Measurements from ENCODE around the gene CTBP2. TPM values are rescaled to one million over a fixed set of nuclear protein-coding genes. Genes with fewer than 3 reads are reported as not detected.
"Not testable (repeated sequence)": the region's sequence is repeated elsewhere in the genome, so short reads cannot be mapped to it uniquely, and the experiment has no call there.

CTBP2 gene
- total RNA-seq, 2 experiments from 2014 or later = 0.40 TPM; not detected in 1

GRCh38 chr10:125150376-125151083 is 9.8 kb downstream of the CTBP2 start:
- H3K27me3 Mint-ChIP-seq = peaks cover 53% of the 10 kb centered on the region
- H3K36me3 Mint-ChIP-seq (ENCODE audit: low read depth); H3K4me1 Mint-ChIP-seq; DNase-seq; POLR2A ChIA-PET; H3K27ac Mint-ChIP-seq; CTCF ChIA-PET; H3K9me3 Mint-ChIP-seq; H3K4me3 Mint-ChIP-seq: not testable (repeated sequence)

GRCh38 chr10:125149680-125150047 is 10.7 kb downstream of the CTBP2 start:
- Mint-ChIP-seq H3K4me3 (no peak overlapping the region), H3K36me3 (ENCODE audit: low read depth) (no peaks in the 10 kb centered on the region), H3K27me3 (peaks cover 49% of the 10 kb centered on the region), H3K9me3 (no peaks in the 10 kb centered on the region), H3K4me1 (no peaks in the 10 kb centered on the region), H3K27ac (no peak overlapping the region)
- ChIA-PET POLR2A (no interaction called here), CTCF (no interaction called here)
- DNase-seq = no peak

GRCh38 chr10:125149036-125149679 is 11.2 kb downstream of the CTBP2 start:
- H3K27ac Mint-ChIP-seq = no peak overlapping the region
- H3K36me3 Mint-ChIP-seq (ENCODE audit: low read depth) = no peaks in the 10 kb centered on the region
- no peak for DNase-seq
- ChIA-PET POLR2A (no interaction called here), CTCF (no interaction called here)
- no peaks in the 10 kb centered on the region for H3K4me1 Mint-ChIP-seq
- peaks cover 47% of the 10 kb centered on the region for H3K27me3 Mint-ChIP-seq
- H3K9me3 Mint-ChIP-seq = no peaks in the 10 kb centered on the region
- H3K4me3 Mint-ChIP-seq = no peak overlapping the region

GRCh38 chr10:125148528-125148927 is 11.8 kb downstream of the CTBP2 start:
- ChIA-PET CTCF (no interaction called here), POLR2A (no interaction called here)
- Mint-ChIP-seq H3K9me3 (no peaks in the 10 kb centered on the region), H3K27me3 (peaks cover 48% of the 10 kb centered on the region), H3K4me1 (no peaks in the 10 kb centered on the region), H3K4me3 (no peak overlapping the region), H3K27ac (no peak overlapping the region), H3K36me3 (ENCODE audit: low read depth) (no peaks in the 10 kb centered on the region)
- DNase-seq = no peak

- H3K4me3 Mint-ChIP-seq = no peak overlapping the region
Measured at GRCh38 chr10:125147971-125148439, 12.4 kb downstream of the CTBP2 start.

GRCh38 chr10:125146791-125147579 is 13.4 kb downstream of the CTBP2 start:
- CTCF ChIA-PET = no interaction called here
- Mint-ChIP-seq H3K27ac (no peak overlapping the region), H3K4me3 (no peak overlapping the region), H3K4me1 (no peaks in the 10 kb centered on the region), H3K36me3 (ENCODE audit: low read depth) (no peaks in the 10 kb centered on the region), H3K27me3 (peaks cover 40% of the 10 kb centered on the region), H3K9me3 (no peaks in the 10 kb centered on the region)
- DNase-seq = no peak
- POLR2A ChIA-PET = no interaction called here

More at GRCh38 chr10:125147971-125148439, 12.4 kb downstream of the CTBP2 start:
- Mint-ChIP-seq H3K27ac (no peak overlapping the region), H3K9me3 (no peaks in the 10 kb centered on the region), H3K27me3 (peaks cover 45% of the 10 kb centered on the region), H3K4me1 (no peaks in the 10 kb centered on the region), H3K36me3 (ENCODE audit: low read depth) (no peaks in the 10 kb centered on the region)
- POLR2A ChIA-PET = no interaction called here
- CTCF ChIA-PET = no interaction called here
- no peak for DNase-seq

- ChIA-PET POLR2A (no interaction called here), CTCF (interaction anchor here (0.6 kb wide), 1 partner anchor 13 kb away, joined by 4 read pairs; no protein-coding TSS in a partner anchor)
- peaks cover 37% of the 10 kb centered on the region for H3K27me3 Mint-ChIP-seq
- no peak overlapping the region for H3K4me3 Mint-ChIP-seq
- no peak for DNase-seq
- H3K36me3 Mint-ChIP-seq (ENCODE audit: low read depth) = no peaks in the 10 kb centered on the region
- H3K4me1 Mint-ChIP-seq = no peaks in the 10 kb centered on the region
- H3K27ac Mint-ChIP-seq = no peak overlapping the region
- no peaks in the 10 kb centered on the region for H3K9me3 Mint-ChIP-seq
Measured at GRCh38 chr10:125145636-125146035, 14.7 kb downstream of the CTBP2 start.

- no peaks in the 10 kb centered on the region for H3K36me3 Mint-ChIP-seq (ENCODE audit: low read depth)
Measured at GRCh38 chr10:125144693-125145623, 15.4 kb downstream of the CTBP2 start.

GRCh38 chr10:125144206-125144605 is 16.2 kb downstream of the CTBP2 start:
- H3K27me3 Mint-ChIP-seq = peaks cover 33% of the 10 kb centered on the region
- ChIA-PET CTCF (no interaction called here), POLR2A (no interaction called here)
- H3K4me3 Mint-ChIP-seq = no peak overlapping the region
- no peaks in the 10 kb centered on the region for H3K4me1 Mint-ChIP-seq
- no peaks in the 10 kb centered on the region for H3K36me3 Mint-ChIP-seq (ENCODE audit: low read depth)
- no peak overlapping the region for H3K27ac Mint-ChIP-seq
- no peaks in the 10 kb centered on the region for H3K9me3 Mint-ChIP-seq
- no peak for DNase-seq

More at GRCh38 chr10:125144693-125145623, 15.4 kb downstream of the CTBP2 start:
- ChIA-PET CTCF (interaction anchor here (0.6 kb wide), 1 partner anchor 14 kb away, joined by 4 read pairs; no protein-coding TSS in a partner anchor), POLR2A (no interaction called here)
- Mint-ChIP-seq H3K4me1 (no peaks in the 10 kb centered on the region), H3K27me3 (peaks cover 37% of the 10 kb centered on the region), H3K9me3 (no peaks in the 10 kb centered on the region), H3K4me3 (no peak overlapping the region), H3K27ac (no peak overlapping the region)
- no peak for DNase-seq

- H3K9me3 Mint-ChIP-seq = no peaks in the 10 kb centered on the region
- H3K4me1 Mint-ChIP-seq = no peaks in the 10 kb centered on the region
- no peak overlapping the region for H3K27ac Mint-ChIP-seq
- POLR2A ChIA-PET = no interaction called here
- no peak overlapping the region for H3K4me3 Mint-ChIP-seq
- no peak for DNase-seq
- peaks cover 22% of the 10 kb centered on the region for H3K27me3 Mint-ChIP-seq
- CTCF ChIA-PET = no interaction called here
- no peaks in the 10 kb centered on the region for H3K36me3 Mint-ChIP-seq (ENCODE audit: low read depth)
Measured at GRCh38 chr10:125142946-125143345, 17.4 kb downstream of the CTBP2 start.

GRCh38 chr10:125141860-125142484 is 18.4 kb downstream of the CTBP2 start:
- Mint-ChIP-seq H3K9me3 (no peaks in the 10 kb centered on the region), H3K36me3 (ENCODE audit: low read depth) (no peaks in the 10 kb centered on the region), H3K27ac (no peak overlapping the region), H3K4me3 (no peak overlapping the region), H3K4me1 (no peaks in the 10 kb centered on the region), H3K27me3 (peaks cover 15% of the 10 kb centered on the region)
- no peak for DNase-seq
- ChIA-PET CTCF (no interaction called here), POLR2A (no interaction called here)

GRCh38 chr10:125141150-125141859 is 19.1 kb downstream of the CTBP2 start:
- Mint-ChIP-seq H3K4me3 (no peak overlapping the region), H3K9me3 (no peaks in the 10 kb centered on the region), H3K27me3 (peaks cover 13% of the 10 kb centered on the region), H3K36me3 (ENCODE audit: low read depth) (no peaks in the 10 kb centered on the region), H3K4me1 (no peaks in the 10 kb centered on the region), H3K27ac (no peak overlapping the region)
- ChIA-PET CTCF (no interaction called here), POLR2A (no interaction called here)
- no peak for DNase-seq

Data from activated CD4-positive, alpha-beta T cell treated with anti-CD3 and anti-CD28 coated beads, Interleukin-2, amount 10 ng/mL, durations not matched to agents 7 days and 5 days (primary cell).